Ramos (cell line): ENCODE measurements around the gene KRTAP5-7.
"Not testable (repeated sequence)": the region's sequence is repeated elsewhere in the genome, so short reads cannot be mapped to it uniquely, and the experiment has no call there.

Source experiments
- in situ Hi-C: fragments of 300-500 bp; cut with MboI; formaldehyde crosslinking; loops from one replicate; pipeline ENCODE4 v1.14.3; 2022; ENCODE audit warnings: low sequenced_read_pairs; ENCODE audit not compliant: unreplicated experiment

KRTAP5-7 gene

GRCh38 chr11:71554996-71555395, 27.9 kb downstream of the KRTAP5-7 start:
- in situ Hi-C loops = no loop called here

GRCh38 chr11:71555508-71555907, 28.4 kb downstream of the KRTAP5-7 start:
- in situ Hi-C loops = no loop called here

- in situ Hi-C loops = no loop called here
These were observed 29.0 kb downstream of the KRTAP5-7 start for GRCh38 chr11:71556018-71556417.

GRCh38 chr11:71557257-71557656, 30.2 kb downstream of the KRTAP5-7 start:
- in situ Hi-C loops = no loop called here

- in situ Hi-C loops = no loop called here
These were observed 31.9 kb downstream of the KRTAP5-7 start for GRCh38 chr11:71558996-71559395.

- in situ Hi-C loops = no loop called here
These were observed 35.1 kb downstream of the KRTAP5-7 start for GRCh38 chr11:71562120-71562519.

- in situ Hi-C loops = no loop called here
These were observed 36.3 kb downstream of the KRTAP5-7 start for GRCh38 chr11:71563406-71563805.

GRCh38 chr11:71564430-71564829, 37.4 kb downstream of the KRTAP5-7 start:
- in situ Hi-C loops = no loop called here

GRCh38 chr11:71565263-71565662, 38.2 kb downstream of the KRTAP5-7 start, which contains the start of gene KRTAP5-10:
Gene KRTAP5-10, plus strand, starts transcription at chr11:71565563. Its CDS starts 25 bp downstream, at chr11:71565588.
- in situ Hi-C loops = no loop called here

- in situ Hi-C loops = no loop called here
These were observed 39.1 kb downstream of the KRTAP5-7 start for GRCh38 chr11:71566081-71566620.

GRCh38 chr11:71566626-71567599, 39.8 kb downstream of the KRTAP5-7 start:
- in situ Hi-C loops = not testable (repeated sequence)

GRCh38 chr11:71567633-71568032, 40.6 kb downstream of the KRTAP5-7 start:
- in situ Hi-C loops = not testable (repeated sequence)

GRCh38 chr11:71568704-71569349, 41.8 kb downstream of the KRTAP5-7 start:
- in situ Hi-C loops = no loop called here

- in situ Hi-C loops = not testable (repeated sequence)
These were observed 44.2 kb downstream of the KRTAP5-7 start for GRCh38 chr11:71571101-71571850.

- in situ Hi-C loops = no loop called here
These were observed 45.7 kb downstream of the KRTAP5-7 start for GRCh38 chr11:71572811-71573210.

- in situ Hi-C loops = no loop called here
These were observed 47.4 kb downstream of the KRTAP5-7 start for GRCh38 chr11:71574418-71574817.

- in situ Hi-C loops = no loop called here
These were observed 48.8 kb downstream of the KRTAP5-7 start for GRCh38 chr11:71575723-71576424.

- in situ Hi-C loops = not testable (repeated sequence)
These were observed 49.8 kb downstream of the KRTAP5-7 start for GRCh38 chr11:71576688-71577465.

- in situ Hi-C loops = no loop called here
These were observed 50.5 kb downstream of the KRTAP5-7 start for GRCh38 chr11:71577469-71578004.
